ENCODE results near the gene FAM50B.

DNA sequence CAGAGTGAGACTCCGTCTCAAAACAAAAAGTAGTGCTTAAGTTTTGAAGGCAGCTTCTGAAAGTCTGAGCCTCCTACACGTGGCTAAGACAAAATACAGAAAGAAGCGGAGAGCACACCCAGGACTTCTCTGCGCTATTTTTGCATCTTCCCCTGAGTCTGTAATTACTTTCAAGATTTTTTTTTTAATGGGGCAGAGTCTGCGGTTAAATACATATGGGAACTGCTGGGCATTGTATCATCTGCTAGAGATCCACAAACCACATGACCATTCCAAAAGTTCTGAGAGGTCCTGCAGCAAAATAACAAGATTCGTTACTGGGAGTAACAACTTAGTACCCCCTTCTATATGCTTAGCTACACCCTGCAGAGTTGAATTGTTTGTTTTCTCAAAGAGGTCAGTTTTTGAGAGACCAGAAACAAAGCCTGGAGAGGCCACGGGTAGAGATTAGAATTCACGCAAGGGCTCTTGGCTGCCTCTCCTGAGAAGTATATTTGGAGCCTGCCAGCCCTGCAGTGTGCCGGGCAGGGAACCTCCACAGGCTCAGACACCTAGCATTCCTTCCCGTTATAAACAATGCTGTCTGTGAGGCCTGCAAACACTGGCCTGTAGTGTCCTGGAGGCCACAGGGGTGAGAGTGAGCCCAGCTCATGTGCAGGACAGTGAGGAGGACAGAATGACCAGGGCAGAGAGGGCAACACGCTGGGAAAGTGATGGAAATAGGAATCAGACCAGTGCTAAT lies 48.2 kb upstream of the FAM50B start:
- TF ChIP-seq CTCF (IDR thresholded peaks at IDR 0.05) (no peak), POLR2A (IDR thresholded peaks at IDR 0.05; ENCODE audit: low read depth) (no peak)
